HG02943 (cell line): ENCODE results near the gene RTP2.

ENCODE experiments used
- ATAC-seq: cut with Tn5 transposase; IDR thresholded peaks from one replicate; pipeline ENCODE4 v1.9.1; 2021; ENCODE audit warnings: mild to moderate bottlenecking, low read depth, moderate library complexity; ENCODE audit not compliant: unreplicated experiment

RTP2 gene, protein sequence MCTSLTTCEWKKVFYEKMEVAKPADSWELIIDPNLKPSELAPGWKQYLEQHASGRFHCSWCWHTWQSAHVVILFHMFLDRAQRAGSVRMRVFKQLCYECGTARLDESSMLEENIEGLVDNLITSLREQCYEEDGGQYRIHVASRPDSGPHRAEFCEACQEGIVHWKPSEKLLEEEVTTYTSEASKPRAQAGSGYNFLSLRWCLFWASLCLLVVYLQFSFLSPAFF

DNA sequence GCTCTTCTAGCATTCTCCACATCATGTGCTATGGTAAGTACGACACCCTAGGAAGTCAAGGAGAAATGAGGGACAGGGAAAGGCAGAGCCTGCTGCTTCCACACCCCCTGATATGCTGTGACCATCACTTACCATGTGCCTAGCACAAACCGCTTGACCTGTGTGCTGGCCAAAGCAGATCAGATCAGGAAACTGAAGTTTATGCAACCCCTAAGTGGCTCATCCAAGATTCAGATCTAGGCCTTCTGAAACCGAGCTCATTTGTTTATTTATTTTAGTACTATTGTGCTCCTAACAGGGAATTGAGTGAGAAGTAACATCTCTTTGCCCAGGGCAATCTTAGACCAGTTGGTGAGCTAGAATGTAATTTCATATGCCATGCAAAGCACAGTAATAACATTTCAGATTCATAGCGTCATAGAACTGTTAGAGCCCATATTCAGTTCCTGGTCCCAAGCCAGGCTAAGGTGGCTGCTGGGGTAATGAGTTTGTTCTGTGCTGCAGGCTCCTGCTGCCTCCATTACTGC is at the start of gene RTP2:
RTP2 (minus strand) TSS at position 51 of the 527 bp plus-strand sequence. CDS start 429 bp downstream, outside the sequence.
- no peak for ATAC-seq

DNA sequence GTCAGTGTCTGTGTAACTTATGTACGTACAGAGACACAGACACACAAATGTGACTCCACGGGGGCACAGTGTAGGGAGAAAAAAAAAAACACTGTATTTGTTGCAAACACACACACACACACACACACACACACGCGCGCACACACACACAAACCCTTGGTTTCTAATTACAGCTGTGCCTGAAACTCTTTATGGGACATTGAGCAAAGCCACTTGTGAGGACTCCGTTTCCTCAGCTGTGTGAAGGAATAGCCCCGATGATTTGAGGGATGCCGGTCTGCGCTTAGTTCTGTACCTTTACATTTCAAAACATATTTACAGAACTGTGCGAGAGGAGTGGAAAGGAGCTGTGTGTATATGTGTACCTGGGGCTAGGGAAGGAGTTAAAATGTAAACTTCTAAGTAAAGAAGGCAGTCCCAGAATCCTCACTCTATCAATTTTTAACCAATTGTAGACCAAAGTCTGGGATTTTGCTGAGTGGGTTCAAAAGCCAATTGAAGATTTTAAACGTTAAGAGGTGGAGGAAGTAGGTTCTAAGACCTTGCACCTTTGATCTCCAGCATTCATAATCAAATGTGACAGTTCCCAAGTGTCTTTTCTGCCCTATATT is 48.3 kb upstream of the RTP2 start:
- no peak for ATAC-seq

- ATAC-seq = no peak
These were observed 47.7 kb upstream of the RTP2 start for GRCh38 chr3:187750006-187750512.

- no peak for ATAC-seq
These were observed 45.7 kb upstream of the RTP2 start for GRCh38 chr3:187748050-187748481.

GRCh38 chr3:187747506-187747905 is 45.1 kb upstream of the RTP2 start:
- ATAC-seq = no peak

DNA sequence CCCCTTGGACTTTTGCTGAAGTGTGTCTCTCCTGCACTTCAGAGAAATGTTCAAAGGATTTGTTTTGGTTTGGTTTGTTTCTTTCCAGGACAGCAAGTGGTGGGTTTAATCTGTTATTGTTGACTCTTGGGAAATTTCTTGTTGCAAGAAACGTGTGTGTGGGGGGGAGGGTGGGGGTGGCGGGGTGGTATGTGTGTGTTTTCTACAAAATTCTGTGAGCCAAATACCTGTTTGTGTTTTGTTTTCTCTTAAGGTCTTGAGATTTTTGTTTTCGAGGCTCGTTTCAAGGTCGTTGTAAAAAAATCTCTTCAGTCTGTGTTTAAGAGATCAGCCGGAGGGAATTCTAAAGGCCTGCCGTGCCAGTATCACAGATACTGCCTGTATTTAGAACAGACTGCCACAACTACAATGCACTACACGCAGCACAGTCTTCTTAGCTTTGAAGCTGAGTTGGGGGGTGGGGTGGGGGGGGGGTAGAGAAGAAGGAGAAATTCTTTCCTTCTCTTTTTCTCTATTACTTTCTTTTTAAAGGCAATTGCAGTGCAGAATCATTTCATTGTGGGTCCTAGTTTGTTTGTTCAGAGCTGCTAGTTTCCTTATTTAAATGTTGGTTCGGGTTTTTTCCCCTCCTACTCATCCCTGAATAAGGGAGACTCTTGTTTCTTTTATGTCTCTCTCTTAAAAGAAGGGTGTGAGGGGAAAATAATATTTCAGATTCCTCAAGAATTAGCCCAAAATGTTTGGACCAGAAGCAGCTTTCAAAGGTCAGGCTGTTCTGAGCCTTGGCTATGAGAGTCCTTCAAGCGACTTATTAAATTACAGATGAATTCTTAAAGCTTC is 44.3 kb upstream of the RTP2 start:
- no peak for ATAC-seq

- no peak for ATAC-seq
These were observed 43.7 kb upstream of the RTP2 start for GRCh38 chr3:187746059-187746441.

DNA sequence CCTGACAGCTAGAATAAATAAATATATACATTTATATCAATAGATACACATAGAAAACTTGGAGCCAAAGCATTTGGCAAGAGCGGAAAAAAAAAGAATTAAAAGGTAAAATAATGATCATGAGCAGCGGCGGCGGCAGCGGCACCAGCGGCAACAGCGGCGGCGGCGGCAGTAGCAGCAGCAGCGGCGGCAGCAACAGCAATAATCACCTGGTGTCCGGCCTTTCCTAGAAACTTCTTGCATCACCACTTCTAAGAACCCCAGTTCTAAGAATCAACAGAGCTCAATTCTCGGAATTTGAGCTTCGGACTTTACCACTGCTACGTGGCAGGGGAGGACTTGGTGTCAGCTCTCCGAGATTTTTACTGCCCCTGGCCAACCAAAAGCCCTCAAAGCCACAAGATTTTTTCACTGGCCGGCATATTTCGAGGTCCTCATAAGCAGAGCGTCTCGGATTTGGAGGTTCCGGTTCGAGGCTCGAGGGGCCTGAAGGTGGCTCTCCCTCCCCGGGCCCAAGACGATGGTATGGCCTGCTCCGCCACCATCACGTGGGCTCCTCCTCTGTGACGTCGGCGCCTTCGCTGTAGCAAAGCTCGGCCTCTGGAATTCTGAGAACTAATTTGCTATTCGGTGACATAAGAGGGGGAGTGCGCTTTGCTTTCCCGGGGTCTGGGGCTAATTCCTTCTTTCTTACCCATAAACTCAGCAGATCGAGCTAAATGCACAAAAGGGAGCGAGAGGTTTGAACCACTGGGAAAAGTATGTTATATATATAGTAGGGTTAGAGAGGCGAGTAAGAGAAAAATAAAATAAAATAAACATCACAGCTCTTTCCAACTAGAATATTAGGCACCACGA is 43.1 kb upstream of the RTP2 start, which contains the start of gene BCL6:
BCL6 (minus strand) TSS at position 268 of the 858 bp plus-strand sequence. CDS start 11,775 bp downstream, outside the sequence.
- ATAC-seq = peak; percentile 66

DNA sequence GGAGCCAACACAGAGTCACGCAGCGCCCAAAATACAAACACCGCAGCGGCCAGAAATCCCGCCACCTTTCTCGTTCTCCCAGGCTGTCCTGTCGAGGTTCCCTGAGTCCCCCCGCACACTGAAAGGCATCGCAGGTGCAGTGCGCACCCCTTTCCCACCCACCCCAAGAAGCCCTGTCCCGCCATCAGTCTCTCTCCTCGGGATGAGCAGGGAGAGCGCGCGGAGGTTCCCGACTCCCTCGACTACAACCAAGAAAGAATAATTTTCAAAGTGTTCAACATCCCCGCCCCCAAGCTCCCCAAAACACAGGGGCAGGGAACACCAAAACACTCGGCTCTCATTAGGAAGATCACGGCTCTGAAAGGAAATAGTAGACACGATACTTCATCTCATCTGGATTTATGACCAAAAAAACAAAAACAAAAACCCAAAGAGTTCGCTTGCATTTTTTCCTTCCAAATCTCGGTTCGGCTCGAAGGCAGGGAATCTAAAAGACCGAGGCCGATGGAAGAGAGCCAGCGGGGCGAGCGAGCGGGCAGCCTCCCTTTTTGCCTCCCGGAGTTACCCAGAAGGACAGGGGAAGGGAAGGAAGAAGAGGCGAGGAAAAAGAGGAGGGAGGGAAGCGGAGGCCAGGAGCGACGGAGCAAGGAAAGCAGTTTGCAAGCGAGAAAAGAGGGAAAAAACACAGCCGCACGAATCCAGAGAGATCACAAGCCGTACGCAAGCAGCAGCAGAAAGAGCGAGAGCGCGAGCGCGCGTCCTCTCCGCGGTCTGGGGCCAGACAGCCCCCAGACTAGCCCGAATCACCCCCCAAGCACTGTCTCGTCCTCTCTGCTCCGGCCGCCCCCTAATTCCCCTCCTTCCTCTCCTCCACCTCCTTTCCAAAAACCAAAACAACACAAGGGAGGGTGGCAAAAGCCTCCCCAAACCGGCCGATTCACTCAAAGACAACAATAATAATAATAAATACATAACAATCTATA is 42.1 kb upstream of the RTP2 start:
- ATAC-seq = no peak

DNA sequence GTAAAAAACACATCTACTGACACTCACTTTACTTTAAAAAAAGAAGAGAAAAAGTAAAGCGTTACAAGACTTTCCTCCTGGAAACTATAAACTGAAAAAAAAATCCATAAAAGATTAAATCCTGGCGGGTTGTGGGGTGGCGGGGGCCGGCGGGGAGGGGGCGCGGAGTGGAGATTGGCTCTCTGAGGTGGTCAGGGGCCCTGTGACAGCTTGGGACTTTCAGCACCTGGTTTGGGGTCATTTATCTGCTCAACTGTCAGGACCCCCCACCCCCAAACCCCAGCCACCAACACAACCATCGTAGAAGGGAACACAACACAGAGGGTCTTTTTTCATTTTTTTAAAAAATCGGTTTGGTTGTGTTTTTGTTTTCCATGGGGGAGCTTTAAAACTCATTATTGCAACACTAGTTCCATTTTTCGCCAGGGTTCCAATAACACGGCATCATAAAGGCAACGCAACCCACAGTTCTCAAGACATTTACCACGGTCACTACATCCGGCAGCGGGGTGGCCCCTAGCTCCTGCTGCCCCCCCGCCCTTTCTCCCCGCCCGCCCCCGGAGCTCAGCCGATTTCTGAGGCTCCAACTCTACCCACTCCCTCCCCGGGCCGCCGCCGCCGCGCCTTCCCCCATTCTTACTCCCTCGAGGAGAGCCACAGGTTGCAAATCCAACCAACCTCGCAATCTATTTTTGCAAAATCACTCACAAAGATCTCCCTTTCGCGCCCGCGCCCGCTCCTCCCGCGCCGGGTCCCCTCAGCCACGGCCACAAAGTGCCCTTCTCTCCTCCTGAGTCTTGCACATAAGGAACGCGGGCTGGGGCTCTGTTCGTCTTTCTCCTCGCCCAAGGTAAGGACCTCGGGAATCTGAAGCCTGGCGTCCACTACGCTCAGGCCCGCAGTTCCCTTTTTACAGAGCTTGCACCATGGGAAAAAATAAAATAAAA is 41.1 kb upstream of the RTP2 start:
- ATAC-seq = no peak

DNA sequence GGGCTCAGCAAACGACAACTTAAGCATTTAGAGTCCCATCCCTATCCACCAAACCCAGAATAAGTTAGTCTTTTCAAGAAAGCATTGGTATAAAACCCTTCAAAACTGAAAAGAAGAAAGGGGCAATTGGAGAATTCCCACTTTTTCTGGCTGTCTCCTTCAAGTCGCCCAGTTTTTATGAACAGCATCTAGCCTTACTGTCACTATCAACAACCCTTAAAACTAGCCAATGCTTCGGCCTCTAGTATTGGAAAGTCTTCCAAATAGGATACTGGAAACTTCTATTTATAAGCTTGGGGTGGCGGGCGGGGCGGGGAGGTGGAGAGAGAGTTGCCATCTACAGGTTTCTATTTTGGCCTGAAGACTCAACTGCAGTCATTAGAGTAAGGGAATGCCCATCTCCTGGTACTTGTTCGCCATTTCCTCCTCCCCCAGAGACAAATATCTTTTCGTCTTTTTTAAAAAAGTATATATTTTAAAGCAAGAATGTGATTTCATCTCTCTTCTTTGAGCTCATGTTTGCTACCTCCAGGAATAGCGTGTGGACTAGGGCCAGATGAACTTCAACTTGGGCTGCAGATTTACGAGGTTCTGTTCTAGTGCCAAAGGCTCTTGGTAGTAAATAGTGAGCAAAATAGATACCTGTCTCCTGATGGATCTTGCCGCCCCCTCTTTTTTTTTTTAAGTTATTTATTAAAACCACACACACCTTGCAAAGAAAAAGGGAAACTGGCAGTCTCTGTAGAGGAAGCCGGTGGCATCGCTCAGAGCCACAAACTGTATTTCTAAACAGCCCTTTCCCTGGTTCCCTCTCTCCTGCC is 40.2 kb upstream of the RTP2 start:
- no peak for ATAC-seq

DNA sequence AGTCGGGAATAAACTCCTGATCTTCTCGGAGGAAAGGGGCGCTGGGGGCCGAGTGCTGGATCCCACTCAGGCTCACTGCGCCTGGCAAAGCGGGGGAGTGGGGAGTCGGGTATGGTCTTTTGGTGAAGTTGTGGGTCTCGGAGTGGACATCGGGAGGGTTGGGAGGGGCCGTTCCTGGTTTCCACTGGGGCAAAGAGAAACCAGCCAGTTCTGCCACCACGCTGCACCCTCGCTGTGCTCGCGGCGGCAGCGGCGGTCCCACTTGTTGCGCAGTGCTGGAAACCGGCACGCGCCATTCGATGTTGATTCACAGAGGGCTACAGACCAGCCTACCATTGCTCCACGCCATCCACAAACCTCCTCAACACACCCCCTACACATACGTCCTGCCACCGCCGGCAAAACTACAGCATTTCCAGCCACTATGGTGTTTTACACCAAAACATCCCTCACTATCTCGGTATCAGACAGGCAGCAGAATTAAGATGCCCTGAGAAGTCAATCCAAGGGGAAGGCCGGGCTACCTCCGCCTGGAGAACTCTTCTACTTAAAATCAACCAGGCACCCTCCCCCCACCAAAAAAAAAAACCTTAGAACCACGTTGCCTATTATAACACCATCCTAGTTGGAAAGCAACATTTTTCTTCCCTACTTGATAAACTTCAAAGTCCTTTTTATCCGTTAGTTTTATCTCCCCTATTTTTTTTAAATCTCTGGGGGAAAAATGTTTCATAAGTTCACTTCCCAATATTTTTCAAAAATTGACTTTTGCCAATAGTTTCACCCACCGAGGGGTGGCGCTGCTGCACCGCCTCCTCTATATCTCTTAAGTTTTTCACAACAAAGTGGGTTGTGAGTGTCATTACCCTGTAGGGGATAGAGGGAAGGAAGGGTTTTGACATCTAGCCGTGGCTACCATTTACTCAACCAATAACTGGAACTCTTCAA is 39.3 kb upstream of the RTP2 start:
- ATAC-seq = no peak

DNA sequence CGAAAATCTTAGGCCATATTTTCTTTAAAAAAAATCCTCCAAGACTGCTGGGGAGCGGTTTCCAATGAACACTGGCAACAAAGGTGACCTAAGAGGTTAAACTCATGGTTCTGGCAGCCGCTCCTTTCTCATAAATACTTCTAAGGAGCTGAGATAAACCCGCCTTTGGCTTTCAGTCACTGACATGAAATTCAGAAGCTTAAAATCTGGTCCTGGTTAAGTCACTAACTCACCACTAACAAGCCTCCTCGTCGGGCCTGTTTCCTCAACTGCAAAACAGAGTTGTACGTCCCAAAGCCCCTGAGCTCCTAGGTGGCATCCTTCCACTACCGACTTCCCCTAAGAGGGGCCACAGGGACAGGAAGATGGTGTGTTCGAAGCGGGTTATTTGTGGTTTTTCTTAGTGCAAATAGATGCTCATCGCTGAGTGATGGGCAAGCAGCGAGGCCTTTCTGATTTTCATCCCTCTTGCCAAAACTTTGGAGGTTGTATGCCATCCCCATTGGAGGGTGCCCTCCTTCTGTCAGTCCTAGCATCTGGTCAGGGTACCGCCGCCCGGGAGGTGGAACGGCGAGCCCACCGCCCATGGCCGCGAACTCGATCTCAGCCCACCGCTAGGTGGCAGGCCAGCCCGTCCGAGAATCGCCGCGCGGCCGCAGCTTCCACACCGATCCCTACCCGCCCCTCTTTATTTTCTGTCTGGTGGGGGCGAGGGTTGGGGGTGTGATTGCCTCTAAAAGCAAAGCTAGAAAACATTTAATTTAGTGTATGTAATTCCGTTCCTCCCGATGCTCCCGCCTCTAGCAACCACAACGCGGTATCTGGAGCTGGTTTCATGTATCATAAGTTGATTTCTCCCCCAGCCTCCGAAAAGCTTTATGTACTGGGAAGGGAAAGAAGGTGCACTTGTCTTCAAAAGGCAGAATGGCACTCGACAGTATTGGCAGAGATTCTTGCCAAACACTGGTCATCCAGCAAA is 38.4 kb upstream of the RTP2 start:
- ATAC-seq = no peak

- ATAC-seq = no peak
These were observed 37.4 kb upstream of the RTP2 start for GRCh38 chr3:187739561-187740332.
